Activated naive CD8-positive, alpha-beta T cell (primary cell): ENCODE data around the gene NAA80.

Source experiments
- H3K27ac Mint-ChIP-seq: one replicate; pipeline ENCODE4 v1.8.0; 2021; ENCODE audit warnings: mixed read lengths
- H3K27me3 Mint-ChIP-seq: one replicate; pipeline ENCODE4 v1.8.0; 2021; ENCODE audit warnings: mixed read lengths
- H3K36me3 Mint-ChIP-seq: one replicate; pipeline ENCODE4 v1.8.0; 2021; ENCODE audit warnings: mixed read lengths
- H3K4me1 Mint-ChIP-seq: one replicate; pipeline ENCODE4 v1.8.0; 2021; ENCODE audit warnings: low read depth, mixed read lengths
- H3K4me3 Mint-ChIP-seq: one replicate; pipeline ENCODE4 v1.8.0; 2021; ENCODE audit warnings: mild to moderate bottlenecking, mixed read lengths
- H3K9me3 Mint-ChIP-seq: one replicate; pipeline ENCODE4 v1.8.0; 2021; ENCODE audit warnings: low read depth, mixed read lengths

NAA80 gene

GRCh38 chr3:50303013-50303815 is 4.0 kb upstream of the NAA80 start, which contains the start of gene HYAL1:
HYAL1 (minus strand) TSS chr3:50303574; CDS start chr3:50302956, 618 bp downstream.
- Mint-ChIP-seq H3K4me3 (no peak within 1 kb of the TSS), H3K9me3 (no peaks in the 10 kb centered on the region), H3K27ac (no peak within 1 kb of the TSS), H3K27me3 (no peaks in the 10 kb centered on the region), H3K36me3 (no peaks in the 10 kb centered on the region), H3K4me1 (peaks cover 19% of the 10 kb centered on the region)

- Mint-ChIP-seq H3K27ac (no peak overlapping the region), H3K4me1 (peaks cover 26% of the 10 kb centered on the region), H3K27me3 (no peaks in the 10 kb centered on the region), H3K9me3 (no peaks in the 10 kb centered on the region), H3K36me3 (no peaks in the 10 kb centered on the region), H3K4me3 (no peak overlapping the region)
Measured at GRCh38 chr3:50302095-50303012, 3.1 kb upstream of the NAA80 start.

GRCh38 chr3:50300681-50301254 is 1.6 kb upstream of the NAA80 start:
- H3K9me3 Mint-ChIP-seq = no peaks in the 10 kb centered on the region
- peaks cover 26% of the 10 kb centered on the region for H3K4me1 Mint-ChIP-seq
- peak overlapping the region; percentile 98 for H3K27ac Mint-ChIP-seq
- no peaks in the 10 kb centered on the region for H3K27me3 Mint-ChIP-seq
- peak overlapping the region; percentile 97 for H3K4me3 Mint-ChIP-seq
- H3K36me3 Mint-ChIP-seq = no peaks in the 10 kb centered on the region

GRCh38 chr3:50299929-50300680 is 900 bp upstream of the NAA80 start:
- Mint-ChIP-seq H3K9me3 (no peaks in the 10 kb centered on the region), H3K36me3 (no peaks in the 10 kb centered on the region), H3K4me1 (peaks cover 26% of the 10 kb centered on the region), H3K4me3 (peak overlapping the region; percentile 97), H3K27me3 (no peaks in the 10 kb centered on the region), H3K27ac (peak overlapping the region; percentile 98)

- H3K36me3 Mint-ChIP-seq = no peaks in the 10 kb centered on the region
- no peaks in the 10 kb centered on the region for H3K27me3 Mint-ChIP-seq
- peak overlapping the region; percentile 97 for H3K4me3 Mint-ChIP-seq
- no peaks in the 10 kb centered on the region for H3K9me3 Mint-ChIP-seq
- peaks cover 24% of the 10 kb centered on the region for H3K4me1 Mint-ChIP-seq
- H3K27ac Mint-ChIP-seq = peak overlapping the region; percentile 98
Measured at GRCh38 chr3:50299638-50299928, 378 bp upstream of the NAA80 start.

GRCh38 chr3:50297896-50298725 is 1.1 kb downstream of the NAA80 start:
- peak overlapping the region; percentile 97 for H3K4me3 Mint-ChIP-seq
- no peaks in the 10 kb centered on the region for H3K36me3 Mint-ChIP-seq
- H3K27me3 Mint-ChIP-seq = no peaks in the 10 kb centered on the region
- no peaks in the 10 kb centered on the region for H3K9me3 Mint-ChIP-seq
- H3K27ac Mint-ChIP-seq = peak overlapping the region; percentile 68
- H3K4me1 Mint-ChIP-seq = peaks cover 23% of the 10 kb centered on the region

GRCh38 chr3:50297384-50297775 is 1.8 kb downstream of the NAA80 start:
- H3K27ac Mint-ChIP-seq = no peak overlapping the region
- peak overlapping the region; percentile 97 for H3K4me3 Mint-ChIP-seq

GRCh38 chr3:50296721-50297383 is 2.4 kb downstream of the NAA80 start:
- Mint-ChIP-seq H3K9me3 (no peaks in the 10 kb centered on the region), H3K4me1 (peaks cover 30% of the 10 kb centered on the region), H3K27me3 (no peaks in the 10 kb centered on the region), H3K27ac (no peak overlapping the region), H3K4me3 (peak overlapping the region; percentile 25), H3K36me3 (no peaks in the 10 kb centered on the region)

More at GRCh38 chr3:50297384-50297775, 1.8 kb downstream of the NAA80 start:
- H3K27me3 Mint-ChIP-seq = no peaks in the 10 kb centered on the region
- H3K4me1 Mint-ChIP-seq = peaks cover 29% of the 10 kb centered on the region
- H3K36me3 Mint-ChIP-seq = no peaks in the 10 kb centered on the region
- H3K9me3 Mint-ChIP-seq = no peaks in the 10 kb centered on the region

- H3K36me3 Mint-ChIP-seq = peaks cover 5% of the 10 kb centered on the region
- H3K4me1 Mint-ChIP-seq = peaks cover 33% of the 10 kb centered on the region
- H3K4me3 Mint-ChIP-seq = no peak overlapping the region
- H3K27me3 Mint-ChIP-seq = no peaks in the 10 kb centered on the region
- H3K9me3 Mint-ChIP-seq = no peaks in the 10 kb centered on the region
- H3K27ac Mint-ChIP-seq = peak overlapping the region; percentile 50
Measured at GRCh38 chr3:50295553-50296431, 3.4 kb downstream of the NAA80 start.

GRCh38 chr3:50294492-50295403 is 4.5 kb downstream of the NAA80 start:
- H3K27me3 Mint-ChIP-seq = no peaks in the 10 kb centered on the region
- no peak overlapping the region for H3K27ac Mint-ChIP-seq
- peaks cover 28% of the 10 kb centered on the region for H3K4me1 Mint-ChIP-seq
- H3K4me3 Mint-ChIP-seq = no peak overlapping the region
- peaks cover 5% of the 10 kb centered on the region for H3K36me3 Mint-ChIP-seq
- H3K9me3 Mint-ChIP-seq = no peaks in the 10 kb centered on the region

- Mint-ChIP-seq H3K27me3 (no peaks in the 10 kb centered on the region), H3K4me3 (no peak overlapping the region), H3K36me3 (peaks cover 5% of the 10 kb centered on the region), H3K4me1 (peaks cover 25% of the 10 kb centered on the region), H3K27ac (no peak overlapping the region), H3K9me3 (no peaks in the 10 kb centered on the region)
Measured at GRCh38 chr3:50294089-50294488, 5.1 kb downstream of the NAA80 start.
